ENCODE data around the gene NSA2.

NSA2 gene

GRCh38 chr5:74822288-74822687 lies 55.2 kb downstream of the NSA2 start:
- no peak for DNase-seq

- DNase-seq: no peak
Measured at GRCh38 chr5:74829413-74829812, 62.4 kb downstream of the NSA2 start.
